ENCODE results near the gene ABTB2. TPM values are rescaled to one million over a fixed set of nuclear protein-coding genes. Genes with fewer than 3 reads are reported as not detected.

ABTB2 gene
- total RNA-seq, 2 experiments from 2014 or later = 0.06 to 0.09 TPM

- Histone ChIP-seq H3K4me2 (ENCODE audit: low read length) (peak overlapping the region; percentile 60), H3K36me3 (ENCODE audit: insufficient read depth, low read length) (no peaks in the 10 kb centered on the region), H3K9me2 (ENCODE audit: insufficient read depth, low read length) (no peaks in the 10 kb centered on the region), H3K4me1 (ENCODE audit: insufficient read depth, low read length, poor library complexity, severe bottlenecking) (peaks cover 24% of the 10 kb centered on the region), H3K27ac (ENCODE audit: low read depth, low read length, poor library complexity, severe bottlenecking) (no peak overlapping the region), H3K79me2 (ENCODE audit: insufficient read depth, low read depth, low read length) (no peaks in the 10 kb centered on the region), H3K4me3 (ENCODE audit: low read depth, low read length, poor library complexity, severe bottlenecking) (peak overlapping the region; percentile 15), H4K20me1 (ENCODE audit: insufficient read depth, low read length) (no peaks in the 10 kb centered on the region), H3K9me3 (ENCODE audit: low read length) (no peaks in the 10 kb centered on the region), H2AFZ (ENCODE audit: low read length) (no peak overlapping the region)
- no peak for DNase-seq (ENCODE audit: low spot score)
- CTCF ChIA-PET (ENCODE audit: unreplicated experiment) = interaction anchor here (1.2 kb wide), 1 partner anchor 13 kb away, joined by 3 read pairs; no protein-coding TSS in a partner anchor
- TF ChIP-seq, protein P1, sequence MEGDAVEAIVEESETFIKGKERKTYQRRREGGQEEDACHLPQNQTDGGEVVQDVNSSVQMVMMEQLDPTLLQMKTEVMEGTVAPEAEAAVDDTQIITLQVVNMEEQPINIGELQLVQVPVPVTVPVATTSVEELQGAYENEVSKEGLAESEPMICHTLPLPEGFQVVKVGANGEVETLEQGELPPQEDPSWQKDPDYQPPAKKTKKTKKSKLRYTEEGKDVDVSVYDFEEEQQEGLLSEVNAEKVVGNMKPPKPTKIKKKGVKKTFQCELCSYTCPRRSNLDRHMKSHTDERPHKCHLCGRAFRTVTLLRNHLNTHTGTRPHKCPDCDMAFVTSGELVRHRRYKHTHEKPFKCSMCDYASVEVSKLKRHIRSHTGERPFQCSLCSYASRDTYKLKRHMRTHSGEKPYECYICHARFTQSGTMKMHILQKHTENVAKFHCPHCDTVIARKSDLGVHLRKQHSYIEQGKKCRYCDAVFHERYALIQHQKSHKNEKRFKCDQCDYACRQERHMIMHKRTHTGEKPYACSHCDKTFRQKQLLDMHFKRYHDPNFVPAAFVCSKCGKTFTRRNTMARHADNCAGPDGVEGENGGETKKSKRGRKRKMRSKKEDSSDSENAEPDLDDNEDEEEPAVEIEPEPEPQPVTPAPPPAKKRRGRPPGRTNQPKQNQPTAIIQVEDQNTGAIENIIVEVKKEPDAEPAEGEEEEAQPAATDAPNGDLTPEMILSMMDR (conservative IDR thresholded peaks at IDR 0.05; ENCODE audit: low read length) = no peak
- no peak for TF ChIP-seq EZH2phosphoT487 (IDR thresholded peaks at IDR 0.05; ENCODE audit: borderline replicate concordance, low read depth, low read length)
- intact Hi-C loops (cut with micrococcal nuclease; ENCODE audit: unreplicated experiment) = no loop called here
- POLR2A ChIA-PET = no interaction called here
- no TSS peak for BruUV-seq (replicated peaks)
Measured at GRCh38 chr11:34240150-34240494, 117.7 kb downstream of the ABTB2 start.

GRCh38 chr11:34239465-34240149 lies 118.2 kb downstream of the ABTB2 start:
- peak; percentile 30 for DNase-seq (ENCODE audit: low spot score)
- Histone ChIP-seq H3K36me3 (ENCODE audit: insufficient read depth, low read length) (no peaks in the 10 kb centered on the region), H3K9me2 (ENCODE audit: insufficient read depth, low read length) (no peaks in the 10 kb centered on the region), H3K4me3 (ENCODE audit: low read depth, low read length, poor library complexity, severe bottlenecking) (peak overlapping the region; percentile 15), H3K4me1 (ENCODE audit: insufficient read depth, low read length, poor library complexity, severe bottlenecking) (peaks cover 24% of the 10 kb centered on the region), H3K4me2 (ENCODE audit: low read length) (peak overlapping the region; percentile 60), H3K9me3 (ENCODE audit: low read length) (no peaks in the 10 kb centered on the region), H3K27ac (ENCODE audit: low read depth, low read length, poor library complexity, severe bottlenecking) (no peak overlapping the region), H4K20me1 (ENCODE audit: insufficient read depth, low read length) (no peaks in the 10 kb centered on the region), H2AFZ (ENCODE audit: low read length) (no peak overlapping the region; the same call in 1 of the 2 replicates), H3K79me2 (ENCODE audit: insufficient read depth, low read depth, low read length) (no peaks in the 10 kb centered on the region)
- BruUV-seq (replicated peaks) = no TSS peak
- no peak for TF ChIP-seq EZH2phosphoT487 (IDR thresholded peaks at IDR 0.05; ENCODE audit: borderline replicate concordance, low read depth, low read length)
- TF ChIP-seq, protein P1 (conservative IDR thresholded peaks at IDR 0.05; ENCODE audit: low read length) = no peak
- intact Hi-C loops (cut with micrococcal nuclease; ENCODE audit: unreplicated experiment) = loop anchor here (10.0 kb wide), 1 partner anchor 65 kb away; no protein-coding TSS in a partner anchor
- ChIA-PET CTCF (ENCODE audit: unreplicated experiment) (interaction anchor here (1.2 kb wide), 1 partner anchor 13 kb away, joined by 3 read pairs; no protein-coding TSS in a partner anchor), POLR2A (no interaction called here)

DNA sequence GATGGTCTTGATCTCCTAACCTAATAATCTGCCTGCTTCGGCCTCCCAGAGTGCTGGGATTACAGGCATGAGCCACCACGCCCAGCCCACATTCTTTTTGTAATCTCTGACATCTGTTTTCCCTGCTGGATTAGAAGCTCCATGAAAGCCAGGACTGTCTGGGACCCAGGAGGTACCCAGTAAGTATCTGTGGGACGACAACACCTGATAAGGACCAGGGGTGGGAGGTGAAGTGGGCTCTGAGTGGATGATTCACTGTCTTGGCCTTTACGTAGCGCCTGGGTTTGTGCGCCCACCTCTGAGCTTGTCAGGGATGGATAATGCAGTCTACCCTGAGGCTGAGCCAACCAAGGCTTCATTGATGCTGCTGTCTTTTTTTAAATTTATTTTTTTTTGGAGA lies 118.8 kb downstream of the ABTB2 start:
- peaks cover 30% of the 10 kb centered on the region for H3K4me1 ChIP-seq (ENCODE audit: insufficient read depth, low read length, poor library complexity, severe bottlenecking)
- no TSS peak for BruUV-seq (replicated peaks)
- H3K9me3 ChIP-seq (ENCODE audit: low read length) = no peaks in the 10 kb centered on the region
- H3K4me3 ChIP-seq (ENCODE audit: low read depth, low read length, poor library complexity, severe bottlenecking) = no peak overlapping the region
- no peaks in the 10 kb centered on the region for H3K79me2 ChIP-seq (ENCODE audit: insufficient read depth, low read depth, low read length)
- H3K4me2 ChIP-seq (ENCODE audit: low read length) = peak overlapping the region; percentile 60
- H3K36me3 ChIP-seq (ENCODE audit: insufficient read depth, low read length) = no peaks in the 10 kb centered on the region
- no peak overlapping the region for H2AFZ ChIP-seq (ENCODE audit: low read length)
- intact Hi-C loops (cut with micrococcal nuclease; ENCODE audit: unreplicated experiment) = loop anchor here (10.0 kb wide), 1 partner anchor 64 kb away; no protein-coding TSS in a partner anchor
- CTCF ChIA-PET (ENCODE audit: unreplicated experiment) = interaction anchor here (1.2 kb wide), 1 partner anchor 14 kb away, joined by 3 read pairs; no protein-coding TSS in a partner anchor
- no peak overlapping the region for H3K27ac ChIP-seq (ENCODE audit: low read depth, low read length, poor library complexity, severe bottlenecking)
- no peaks in the 10 kb centered on the region for H3K9me2 ChIP-seq (ENCODE audit: insufficient read depth, low read length)
- no peak for DNase-seq (ENCODE audit: low spot score)
- H4K20me1 ChIP-seq (ENCODE audit: insufficient read depth, low read length) = no peaks in the 10 kb centered on the region
- TF ChIP-seq, protein P1 (conservative IDR thresholded peaks at IDR 0.05; ENCODE audit: low read length) = no peak
- no peak for TF ChIP-seq EZH2phosphoT487 (IDR thresholded peaks at IDR 0.05; ENCODE audit: borderline replicate concordance, low read depth, low read length)
- POLR2A ChIA-PET = interaction anchor here (1.2 kb wide), 1 partner anchor 19 kb away, joined by 5 read pairs; no protein-coding TSS in a partner anchor
